ENCODE measurements around the gene TAF10.

The TAF10 gene

GRCh38 chr11:6583584-6583983 is 28.4 kb downstream of the TAF10 start:
- no peak for DNase-seq (ENCODE audit: low read depth in 2 of 2)

- DNase-seq (ENCODE audit: low read depth in 2 of 2), result no peak
Measured at GRCh38 chr11:6579681-6580080, 32.3 kb downstream of the TAF10 start.

- no peak for DNase-seq (ENCODE audit: low read depth in 2 of 2)
Measured at GRCh38 chr11:6578134-6578533, 33.9 kb downstream of the TAF10 start.

GRCh38 chr11:6576471-6577373 is 35.3 kb downstream of the TAF10 start:
- no peak for DNase-seq (ENCODE audit: low read depth in 2 of 2)

DNA sequence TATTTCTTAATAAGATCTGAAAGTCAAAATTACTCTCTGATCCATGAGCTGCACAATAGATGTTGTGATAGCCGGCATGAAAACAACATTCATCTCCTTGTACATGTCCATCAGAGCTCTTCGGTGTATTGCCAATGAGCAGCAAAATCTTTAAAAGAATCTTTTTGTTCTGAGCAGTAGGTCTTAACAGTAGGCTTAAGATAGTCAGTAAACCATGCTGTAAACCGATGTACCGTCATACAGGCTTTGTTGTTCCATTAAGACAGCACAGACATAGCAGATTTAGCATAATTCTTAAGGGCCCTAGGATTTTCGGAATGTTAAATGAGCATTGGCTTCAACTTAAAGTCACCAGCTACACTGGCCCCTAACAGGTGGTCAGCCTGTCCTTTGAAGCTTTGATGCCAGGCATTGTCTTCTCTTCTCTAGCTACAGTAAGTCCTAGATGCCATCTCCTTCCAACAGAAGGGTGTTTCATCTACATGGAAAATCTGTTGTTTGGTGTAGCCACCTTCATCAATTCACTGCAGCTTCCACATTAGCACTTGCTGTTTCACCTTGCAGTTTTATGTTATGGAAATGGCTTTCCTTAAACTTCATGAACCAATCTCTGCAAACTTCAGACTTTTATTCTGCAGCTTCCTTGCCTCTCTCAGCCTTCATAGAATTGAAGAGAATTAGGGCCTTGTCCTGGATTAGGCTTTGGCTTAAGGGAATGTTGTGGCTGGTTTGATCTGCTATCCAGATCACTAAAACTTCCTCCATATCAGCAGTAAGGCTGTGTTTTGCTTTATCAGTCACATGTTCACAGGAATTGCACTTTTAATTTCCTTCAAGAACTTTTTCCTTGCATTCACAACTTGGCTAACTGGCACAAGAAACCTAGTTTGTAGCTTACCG is 37.0 kb downstream of the TAF10 start:
- DNase-seq (ENCODE audit: low read depth in 2 of 2), result no peak

DNA sequence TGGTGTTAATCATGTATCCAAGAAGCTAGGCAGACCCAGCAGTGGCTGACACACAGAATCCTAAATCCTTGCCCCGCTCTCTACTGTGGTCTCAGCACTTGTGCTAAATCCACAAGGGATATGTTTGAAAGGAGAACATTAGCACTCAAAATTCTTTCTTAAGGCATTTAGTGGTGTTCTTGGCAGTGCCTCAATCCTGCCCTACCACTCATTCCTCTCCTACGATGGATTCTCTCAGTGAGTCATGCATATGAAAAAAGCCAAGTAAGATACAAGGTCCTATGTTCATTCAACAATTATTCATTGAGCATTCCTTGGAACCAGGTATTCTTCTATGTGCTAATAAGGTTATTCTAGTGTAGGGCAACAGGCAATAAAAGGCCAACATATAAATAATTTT is 39.8 kb downstream of the TAF10 start:
- no peak for DNase-seq (ENCODE audit: low read depth in 2 of 2)

- no peak for DNase-seq (ENCODE audit: low read depth in 2 of 2)
Measured at GRCh38 chr11:6571434-6572008, 40.5 kb downstream of the TAF10 start.

GRCh38 chr11:6570691-6571427 is 41.2 kb downstream of the TAF10 start:
- DNase-seq (ENCODE audit: low read depth in 2 of 2), result no peak

GRCh38 chr11:6569706-6570105 is 42.3 kb downstream of the TAF10 start:
- no peak for DNase-seq (ENCODE audit: low read depth in 2 of 2)

- no peak for DNase-seq (ENCODE audit: low read depth in 2 of 2)
Measured at GRCh38 chr11:6568191-6568918, 43.7 kb downstream of the TAF10 start.

- DNase-seq (ENCODE audit: low read depth in 2 of 2), result no peak
Measured at GRCh38 chr11:6567371-6567745, 44.7 kb downstream of the TAF10 start.

DNA sequence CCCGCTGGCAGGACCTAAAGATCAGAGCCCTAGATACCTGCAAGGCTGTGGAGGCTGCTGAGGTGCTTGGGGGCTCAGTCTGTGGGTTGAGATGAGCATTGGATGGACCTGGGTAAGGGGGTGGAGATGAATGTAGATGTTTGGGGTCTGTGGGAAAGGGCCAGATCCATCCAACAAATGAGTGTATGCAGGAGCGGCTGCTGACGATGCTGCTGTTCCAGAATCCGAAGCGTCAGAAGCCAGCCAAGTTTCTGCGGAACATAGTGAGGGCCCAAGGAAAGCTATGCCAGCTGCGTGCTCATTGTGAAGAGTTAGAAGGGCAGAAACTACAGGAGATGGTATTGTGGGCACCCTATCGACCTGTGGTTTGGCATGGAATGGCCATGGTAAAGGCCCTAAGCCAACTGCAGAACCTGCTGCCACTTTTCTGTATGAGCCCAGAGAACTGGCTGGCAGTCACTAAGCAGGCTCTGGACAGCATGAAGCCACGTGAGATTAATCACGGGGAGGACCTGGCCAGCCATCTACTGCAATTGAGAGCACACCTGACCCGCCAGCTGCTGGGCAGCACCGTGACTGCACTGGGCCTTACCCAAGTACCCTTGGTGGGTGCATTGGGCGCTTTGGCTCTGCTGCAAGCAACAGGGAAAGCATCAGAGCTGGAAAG is 45.2 kb downstream of the TAF10 start:
- no peak for DNase-seq (ENCODE audit: low read depth in 2 of 2)

DNA sequence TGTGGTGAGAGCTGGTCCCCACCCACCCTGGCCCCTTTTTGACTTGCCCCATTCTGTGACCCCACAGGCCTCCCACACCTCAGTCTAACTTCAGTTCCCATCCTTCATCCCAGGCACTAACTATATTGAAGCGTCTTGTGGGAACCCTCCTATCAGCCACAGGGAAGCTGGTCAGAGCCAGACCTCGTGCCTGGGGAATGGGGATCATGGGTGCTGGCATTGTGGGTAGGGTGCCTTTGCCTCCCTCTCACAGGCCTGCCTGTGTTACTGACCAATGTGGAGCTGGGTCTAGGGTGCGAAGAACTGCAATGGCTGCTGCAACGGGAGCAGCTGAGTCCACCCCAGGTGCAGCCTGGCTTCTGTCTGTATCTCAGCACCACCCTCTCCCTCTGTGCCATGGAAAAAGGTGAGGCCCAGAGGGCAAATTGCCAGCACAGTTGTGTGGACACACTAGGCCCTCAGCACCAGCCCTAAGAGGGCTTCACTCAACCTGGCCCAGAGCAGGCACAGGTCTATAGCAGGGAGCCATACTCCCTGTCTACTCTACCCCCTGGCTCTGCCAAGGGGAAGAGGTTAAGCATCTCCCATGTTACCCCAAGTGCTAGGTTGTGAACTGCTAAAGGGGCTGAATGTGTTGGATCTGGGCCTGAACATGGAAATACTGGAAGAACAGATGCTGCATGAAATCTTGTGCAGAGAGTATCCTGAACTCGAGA is 45.9 kb downstream of the TAF10 start:
- no peak for DNase-seq (ENCODE audit: low read depth in 2 of 2)

GRCh38 chr11:6565325-6565724 is 46.7 kb downstream of the TAF10 start:
- DNase-seq (ENCODE audit: low read depth in 2 of 2), result no peak

- no peak for DNase-seq (ENCODE audit: low read depth in 2 of 2)
Measured at GRCh38 chr11:6563667-6564066, 48.3 kb downstream of the TAF10 start.

DNA sequence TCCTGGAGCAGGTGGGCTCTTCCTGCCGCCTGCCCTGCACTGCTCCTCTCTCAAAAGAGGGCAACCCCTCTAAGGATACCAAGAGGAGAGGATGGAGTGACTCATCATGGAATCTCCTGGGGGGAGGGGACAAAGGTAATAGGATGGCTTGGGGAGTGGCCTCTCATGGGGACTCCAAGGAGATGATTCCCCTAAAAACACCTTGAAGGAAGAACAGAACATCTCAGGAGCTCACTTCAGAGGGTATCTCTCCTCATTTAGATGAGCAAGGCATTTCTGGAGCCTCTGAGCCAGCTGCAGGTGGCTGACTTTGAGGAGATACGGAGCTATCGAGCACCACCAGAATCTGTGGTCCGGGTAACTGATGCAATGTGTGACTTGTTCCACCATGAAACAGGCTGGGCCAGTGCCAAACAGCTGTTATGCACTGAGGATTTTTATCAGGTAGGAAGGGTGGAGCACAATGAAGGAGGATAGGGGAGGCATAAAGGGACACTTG is 48.8 kb downstream of the TAF10 start:
- no peak for DNase-seq (ENCODE audit: low read depth in 2 of 2)

DNA sequence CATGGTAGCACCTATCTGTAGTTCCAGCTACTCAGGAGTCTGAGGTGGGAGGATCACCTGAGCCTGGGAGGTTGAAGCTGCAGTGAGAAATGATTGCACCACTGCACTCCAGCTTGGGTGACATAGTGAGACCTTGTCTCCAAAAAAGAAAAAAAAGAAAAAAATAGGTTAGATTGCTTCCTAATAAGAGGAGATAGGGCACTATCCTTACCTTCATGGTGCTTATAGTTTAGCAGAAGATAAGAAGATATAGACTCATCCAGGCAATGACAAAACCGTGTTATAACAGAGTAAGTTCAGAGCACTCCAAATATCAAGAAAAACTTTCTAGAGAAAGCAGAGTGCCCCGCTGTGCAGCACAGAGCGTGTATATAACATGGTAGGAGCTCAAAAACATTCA is 50.7 kb downstream of the TAF10 start:
- no peak for DNase-seq (ENCODE audit: low read depth in 2 of 2)

Measured in stimulated activated CD8-positive, alpha-beta memory T cell treated with anti-CD3 and anti-CD28 coated beads, Interleukin-7, amount 100 ng/mL, for 4 hours (primary cell).